DND-41 (cell line): ENCODE data around the gene SAMM50.

Source experiments
- ATAC-seq: fragments of 200-7000 bp; cut with Tn5 transposase; 3 replicates; pipeline ENCODE4 v1.9.1; 2021; ENCODE audit warnings: low read depth; ENCODE audit not compliant: insufficient read depth
- DNase-seq: peaks from one replicate; pipeline ENCODE4 v3.0.0-alpha.2; 2020
- H2AFZ ChIP-seq: 2 replicates; pipeline ENCODE4 v1.6.0; 2012; ENCODE audit warnings: low read depth, low read length
- H3K27ac ChIP-seq: 2 replicates; pipeline ENCODE4 v1.5.1; 2012; ENCODE audit warnings: low read length, inconsistent platforms
- H3K27me3 ChIP-seq: fragments of 200-600 bp; sonication (generic); 2 replicates; pipeline ENCODE4 v1.6.0; 2012; ENCODE audit warnings: low read length, mild to moderate bottlenecking, inconsistent platforms; ENCODE audit not compliant: insufficient read depth, poor library complexity
- H3K36me3 ChIP-seq: 2 replicates; pipeline ENCODE4 v1.5.1; 2012; ENCODE audit warnings: low read length, inconsistent platforms; ENCODE audit not compliant: insufficient read depth
- H3K4me1 ChIP-seq: 2 replicates; pipeline ENCODE4 v1.5.1; 2012; ENCODE audit warnings: mild to moderate bottlenecking, low read length; ENCODE audit not compliant: insufficient read depth
- H3K4me2 ChIP-seq: 2 replicates; pipeline ENCODE4 v1.6.0; 2012; ENCODE audit warnings: mild to moderate bottlenecking, moderate library complexity, low read length, inconsistent platforms; ENCODE audit not compliant: insufficient read depth
- H3K4me3 ChIP-seq, 2 experiments: fragments of 200-600 bp in 1 of 2; shearing (Covaris generic) in 1 of 2; 2 replicates each; pipeline ENCODE4 v1.5.1; 2012 to 2016; ENCODE audit warnings: inconsistent platforms in 2 of 2, low read length in 2 of 2, mild to moderate bottlenecking in 2 of 2, low read depth in 1 of 2, moderate library complexity in 1 of 2
- H3K79me2 ChIP-seq: 2 replicates; pipeline ENCODE4 v1.6.0; 2012; ENCODE audit warnings: low read length, inconsistent platforms; ENCODE audit not compliant: insufficient read depth
- H3K9ac ChIP-seq: 2 replicates; pipeline ENCODE4 v1.6.0; 2012; ENCODE audit warnings: low read depth, mild to moderate bottlenecking, inconsistent platforms, low read length, moderate library complexity
- H3K9me3 ChIP-seq: 2 replicates; pipeline ENCODE4 v1.5.1; 2012; ENCODE audit warnings: low read length, moderate library complexity, mild to moderate bottlenecking, inconsistent platforms; ENCODE audit not compliant: insufficient read depth, severe bottlenecking
- H4K20me1 ChIP-seq: 2 replicates; pipeline ENCODE4 v1.6.0; 2012; ENCODE audit warnings: low read length; ENCODE audit not compliant: insufficient read depth
- CTCF ChIP-seq: IDR thresholded peaks from 2 replicates; pipeline ENCODE4 v1.5.1; 2012; ENCODE audit warnings: borderline replicate concordance, low read length, moderate library complexity, mild to moderate bottlenecking; ENCODE audit not compliant: poor library complexity, severe bottlenecking; ENCODE audit errors: extremely low read depth
- EZH2 ChIP-seq: IDR thresholded peaks from 3 replicates; pipeline ENCODE4 v1.6.1; 2012; ENCODE audit warnings: borderline replicate concordance, low read depth, mild to moderate bottlenecking, moderate library complexity, low read length, inconsistent platforms; ENCODE audit not compliant: severe bottlenecking

Gene SAMM50

GRCh38 chr22:43953988-43954785, 1.1 kb upstream of the SAMM50 start:
- Histone ChIP-seq H4K20me1 (peaks cover 11% of the 10 kb centered on the region; the same call in 1 of the 2 replicates), H3K36me3 (no peaks in the 10 kb centered on the region), H3K27me3 (no peaks in the 10 kb centered on the region), H2AFZ (peak overlapping the region; percentile 89; the same call in 1 of the 2 replicates), H3K4me2 (peak overlapping the region; percentile 78), H3K4me1 (peaks cover 24% of the 10 kb centered on the region), H3K9ac (peak overlapping the region; percentile 77), H3K9me3 (no peaks in the 10 kb centered on the region), H3K4me3 (peak overlapping the region; percentile 39 to 77; a peak in 3 of 4 replicates), H3K27ac (peak overlapping the region; percentile 84), H3K79me2 (peaks cover 44% of the 10 kb centered on the region)
- no peak for TF ChIP-seq CTCF
- TF ChIP-seq EZH2: no peak
- no peak for DNase-seq
- ATAC-seq: no peak

- H3K9me3 ChIP-seq: no peaks in the 10 kb centered on the region
- peaks cover 63% of the 10 kb centered on the region for H3K79me2 ChIP-seq
- H4K20me1 ChIP-seq: peaks cover 19% of the 10 kb centered on the region; the same call in 1 of the 2 replicates
- peak overlapping the region; percentile 39 to 77; a peak in 3 of 4 replicates for H3K4me3 ChIP-seq
- H2AFZ ChIP-seq: peak overlapping the region; percentile 84
- H3K36me3 ChIP-seq: no peaks in the 10 kb centered on the region
- no peak for TF ChIP-seq EZH2
- no peak for TF ChIP-seq CTCF
- peak overlapping the region; percentile 77 for H3K9ac ChIP-seq
- H3K4me1 ChIP-seq: peaks cover 24% of the 10 kb centered on the region
- ATAC-seq (peak; percentile 34), DNase-seq (peak; percentile 35)
- H3K27me3 ChIP-seq: no peaks in the 10 kb centered on the region
- peak overlapping the region; percentile 84 for H3K27ac ChIP-seq
- peak overlapping the region; percentile 78 for H3K4me2 ChIP-seq
Observed at GRCh38 chr22:43955883-43956782, 891 bp downstream of the SAMM50 start.

- Histone ChIP-seq H3K27me3 (no peaks in the 10 kb centered on the region), H3K9ac (peak overlapping the region; percentile 77; the same call in 1 of the 2 replicates), H3K9me3 (no peaks in the 10 kb centered on the region), H3K27ac (no peak overlapping the region), H3K79me2 (peaks cover 70% of the 10 kb centered on the region), H2AFZ (no peak overlapping the region), H3K4me1 (peaks cover 24% of the 10 kb centered on the region), H3K4me2 (peak overlapping the region; percentile 78), H3K36me3 (no peaks in the 10 kb centered on the region), H4K20me1 (peaks cover 20% of the 10 kb centered on the region; the same call in 1 of the 2 replicates), H3K4me3 (peak overlapping the region; percentile 39 to 77; a peak in 3 of 4 replicates)
- TF ChIP-seq EZH2 (no peak), CTCF (no peak)
- DNase-seq (no peak), ATAC-seq (no peak)
Observed at GRCh38 chr22:43956805-43957463, 1.7 kb downstream of the SAMM50 start.
